Measurements from ENCODE around the gene PRPH2. TPM values are rescaled to one million over a fixed set of nuclear protein-coding genes. Genes with fewer than 3 reads are reported as not detected.

The PRPH2 gene
- total RNA-seq, 2 donors from 2014 or later, result 0.78 TPM; not detected in 1

- no peak for TF ChIP-seq CTCF (IDR thresholded peaks at IDR 0.05)
- Histone ChIP-seq H3K9me3 (no peaks in the 10 kb centered on the region), H3K4me3 (no peak overlapping the region), H3K36me3 (no peaks in the 10 kb centered on the region), H3K4me1 (ENCODE audit: control insufficient read depth in 1 of 2, low read depth in 2 of 2) (peaks cover 0 to 3% of the 10 kb centered on the region in 2 donors), H3K27ac (no peak overlapping the region), H3K27me3 (replicated peaks; ENCODE audit: insufficient read depth) (no peaks in the 10 kb centered on the region)
- DNase-seq (ENCODE audit: low spot score) (no peak), ATAC-seq (ENCODE audit: insufficient number of reproducible peaks, low FRiP score, low read depth) (no peak)
These were observed 20.2 kb downstream of the PRPH2 start for GRCh38 chr6:42702200-42702599.

- H3K27me3 ChIP-seq (replicated peaks; ENCODE audit: insufficient read depth), result no peaks in the 10 kb centered on the region
- H3K27ac ChIP-seq, result no peak overlapping the region
- ATAC-seq (ENCODE audit: insufficient number of reproducible peaks, low FRiP score, low read depth) (no peak), DNase-seq (ENCODE audit: low spot score) (no peak)
- peaks cover 5 to 40% of the 10 kb centered on the region in 2 donors for H3K4me1 ChIP-seq (ENCODE audit: control insufficient read depth in 1 of 2, low read depth in 2 of 2)
- TF ChIP-seq CTCF (IDR thresholded peaks at IDR 0.05), result no peak
- H3K4me3 ChIP-seq, result no peak overlapping the region
- peaks cover 5% of the 10 kb centered on the region for H3K36me3 ChIP-seq
- H3K9me3 ChIP-seq, result no peaks in the 10 kb centered on the region
These were observed 24.2 kb downstream of the PRPH2 start for GRCh38 chr6:42698217-42698616.

- ATAC-seq (ENCODE audit: insufficient number of reproducible peaks, low FRiP score, low read depth) (no peak), DNase-seq (ENCODE audit: low spot score) (no peak)
- TF ChIP-seq CTCF (IDR thresholded peaks at IDR 0.05), result no peak
- H3K4me3 ChIP-seq, result no peak overlapping the region
- H3K27me3 ChIP-seq (replicated peaks; ENCODE audit: insufficient read depth), result no peaks in the 10 kb centered on the region
- H3K4me1 ChIP-seq (ENCODE audit: control insufficient read depth in 1 of 2, low read depth in 2 of 2), result peaks cover 11 to 49% of the 10 kb centered on the region in 2 donors
- no peak overlapping the region for H3K27ac ChIP-seq
- no peaks in the 10 kb centered on the region for H3K9me3 ChIP-seq
- H3K36me3 ChIP-seq, result peaks cover 5% of the 10 kb centered on the region
These were observed 25.1 kb downstream of the PRPH2 start for GRCh38 chr6:42697268-42697655.

GRCh38 chr6:42696526-42697267, 25.7 kb downstream of the PRPH2 start:
- H3K27me3 ChIP-seq (replicated peaks; ENCODE audit: insufficient read depth), result no peaks in the 10 kb centered on the region
- no peak for TF ChIP-seq CTCF (IDR thresholded peaks at IDR 0.05)
- H3K27ac ChIP-seq, result no peak overlapping the region
- H3K36me3 ChIP-seq, result peaks cover 5% of the 10 kb centered on the region
- H3K4me1 ChIP-seq (ENCODE audit: control insufficient read depth in 1 of 2, low read depth in 2 of 2), result peaks cover 14 to 55% of the 10 kb centered on the region in 2 donors
- ATAC-seq (ENCODE audit: insufficient number of reproducible peaks, low FRiP score, low read depth), result no peak
- no peak overlapping the region for H3K4me3 ChIP-seq
- H3K9me3 ChIP-seq, result no peaks in the 10 kb centered on the region
- DNase-seq (ENCODE audit: low spot score), result no peak

- no peak for DNase-seq (ENCODE audit: low spot score)
- no peaks in the 10 kb centered on the region for H3K27me3 ChIP-seq (replicated peaks; ENCODE audit: insufficient read depth)
- no peak for TF ChIP-seq CTCF (IDR thresholded peaks at IDR 0.05)
- H3K9me3 ChIP-seq, result no peaks in the 10 kb centered on the region
- no peak for ATAC-seq (ENCODE audit: insufficient number of reproducible peaks, low FRiP score, low read depth)
- peak overlapping the region; percentile 10 to 63 for H3K27ac ChIP-seq
- peaks cover 5% of the 10 kb centered on the region for H3K36me3 ChIP-seq
- H3K4me3 ChIP-seq, result no peak overlapping the region
- peaks cover 24 to 68% of the 10 kb centered on the region in 2 donors for H3K4me1 ChIP-seq (ENCODE audit: control insufficient read depth in 1 of 2, low read depth in 2 of 2)
These were observed 27.8 kb downstream of the PRPH2 start for GRCh38 chr6:42694586-42694985.
